COLO668 (cell line): ENCODE results near the gene ELF2.
"Not testable (repeated sequence)": the region's sequence is repeated elsewhere in the genome, so short reads cannot be mapped to it uniquely, and the experiment has no call there.

Experiments
- DNase-seq: peaks from one replicate; lab custom pipeline; 2025; ENCODE audit not compliant: unreplicated experiment; lab: John Stamatoyannopoulos, UW

The ELF2 gene

GRCh38 chr4:139144911-139145551 is 32.0 kb downstream of the ELF2 start:
- peak; percentile 39 for DNase-seq

GRCh38 chr4:139144161-139144859 is 32.7 kb downstream of the ELF2 start:
- no peak for DNase-seq

GRCh38 chr4:139142980-139143379 is 34.0 kb downstream of the ELF2 start:
- DNase-seq: no peak

- DNase-seq: no peak
These were observed 34.9 kb downstream of the ELF2 start for GRCh38 chr4:139142087-139142486.

- no peak for DNase-seq
These were observed 39.3 kb downstream of the ELF2 start for GRCh38 chr4:139137763-139138162.

GRCh38 chr4:139134403-139134802 is 42.6 kb downstream of the ELF2 start:
- DNase-seq: no peak

- DNase-seq: no peak
These were observed 45.7 kb downstream of the ELF2 start for GRCh38 chr4:139131209-139131870.

GRCh38 chr4:139129206-139129605 is 47.8 kb downstream of the ELF2 start:
- DNase-seq: no peak

GRCh38 chr4:139126898-139127297 is 50.1 kb downstream of the ELF2 start:
- DNase-seq: no peak

- no peak for DNase-seq
These were observed 53.1 kb downstream of the ELF2 start for GRCh38 chr4:139123910-139124309.

- no peak for DNase-seq
These were observed 58.7 kb downstream of the ELF2 start for GRCh38 chr4:139118365-139118764.

- DNase-seq: no peak
These were observed 61.8 kb downstream of the ELF2 start for GRCh38 chr4:139115226-139115625.

- DNase-seq: not testable (repeated sequence)
These were observed 62.2 kb downstream of the ELF2 start for GRCh38 chr4:139114795-139115194.

- DNase-seq: no peak
These were observed 64.4 kb downstream of the ELF2 start for GRCh38 chr4:139112650-139113049.

- DNase-seq: no peak
These were observed 68.4 kb downstream of the ELF2 start for GRCh38 chr4:139108567-139109128.

GRCh38 chr4:139099366-139099982 is 77.5 kb downstream of the ELF2 start:
- peak; percentile 76 for DNase-seq

GRCh38 chr4:139092271-139092670 is 84.7 kb downstream of the ELF2 start:
- no peak for DNase-seq

GRCh38 chr4:139085141-139085540 is 91.9 kb downstream of the ELF2 start:
- no peak for DNase-seq

GRCh38 chr4:139084804-139085093 is 92.3 kb downstream of the ELF2 start:
- DNase-seq: no peak

GRCh38 chr4:139083956-139084803 is 92.8 kb downstream of the ELF2 start:
- DNase-seq: peak; percentile 96

- DNase-seq: peak; percentile 67
These were observed 93.4 kb downstream of the ELF2 start for GRCh38 chr4:139083607-139083955.
